Measurements from ENCODE around the gene MIS18BP1. TPM values are rescaled to one million over a fixed set of nuclear protein-coding genes. Genes with fewer than 3 reads are reported as not detected.
"Not testable (repeated sequence)": the region's sequence is repeated elsewhere in the genome, so short reads cannot be mapped to it uniquely, and the experiment has no call there.

MIS18BP1 gene
- total RNA-seq, 4 donors from 2014 or later = 26.5 to 44.9 (median 34.7) TPM

DNA sequence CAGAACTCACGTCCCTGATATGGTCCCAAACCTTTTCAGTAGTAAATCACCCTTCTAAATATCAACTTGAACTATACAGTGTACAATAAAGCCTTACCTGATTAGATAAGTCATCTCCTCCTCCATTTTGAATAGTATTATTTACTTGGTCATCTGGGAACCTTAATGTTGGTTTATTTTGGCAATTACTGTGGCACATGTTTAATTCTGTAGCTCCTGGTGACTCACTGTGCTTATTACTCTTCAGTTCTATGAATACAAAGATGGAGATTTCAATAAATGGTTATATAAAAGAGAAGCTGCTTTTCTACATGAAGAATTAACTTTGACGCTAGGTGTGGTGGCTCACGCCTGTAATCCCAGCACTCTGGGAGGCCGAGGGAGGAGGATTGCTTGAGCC lies 25.4 kb downstream of the MIS18BP1 start:
- intact Hi-C loops (cut with DNase I) = no loop called here
- H3K36me3 ChIP-seq = peaks cover 0 to 11% of the 10 kb centered on the region in 2 donors
- H3K4me3 ChIP-seq (replicated peaks in 1 of 3) = no peak overlapping the region
- TF ChIP-seq POLR2A (IDR thresholded peaks at IDR 0.05) = no peak
- TF ChIP-seq, protein P1, sequence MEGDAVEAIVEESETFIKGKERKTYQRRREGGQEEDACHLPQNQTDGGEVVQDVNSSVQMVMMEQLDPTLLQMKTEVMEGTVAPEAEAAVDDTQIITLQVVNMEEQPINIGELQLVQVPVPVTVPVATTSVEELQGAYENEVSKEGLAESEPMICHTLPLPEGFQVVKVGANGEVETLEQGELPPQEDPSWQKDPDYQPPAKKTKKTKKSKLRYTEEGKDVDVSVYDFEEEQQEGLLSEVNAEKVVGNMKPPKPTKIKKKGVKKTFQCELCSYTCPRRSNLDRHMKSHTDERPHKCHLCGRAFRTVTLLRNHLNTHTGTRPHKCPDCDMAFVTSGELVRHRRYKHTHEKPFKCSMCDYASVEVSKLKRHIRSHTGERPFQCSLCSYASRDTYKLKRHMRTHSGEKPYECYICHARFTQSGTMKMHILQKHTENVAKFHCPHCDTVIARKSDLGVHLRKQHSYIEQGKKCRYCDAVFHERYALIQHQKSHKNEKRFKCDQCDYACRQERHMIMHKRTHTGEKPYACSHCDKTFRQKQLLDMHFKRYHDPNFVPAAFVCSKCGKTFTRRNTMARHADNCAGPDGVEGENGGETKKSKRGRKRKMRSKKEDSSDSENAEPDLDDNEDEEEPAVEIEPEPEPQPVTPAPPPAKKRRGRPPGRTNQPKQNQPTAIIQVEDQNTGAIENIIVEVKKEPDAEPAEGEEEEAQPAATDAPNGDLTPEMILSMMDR (IDR thresholded peaks at IDR 0.05) = no peak
- H3K27ac ChIP-seq = no peak overlapping the region
- WGBS, 2 donors = 97 to 98% methylated on average over 4 of the region's 4 CpGs
- no peaks in the 10 kb centered on the region for H3K9me3 ChIP-seq
- no peaks in the 10 kb centered on the region for H3K4me1 ChIP-seq
- DNase-seq = no peak
- no peaks in the 10 kb centered on the region for H3K27me3 ChIP-seq

DNA sequence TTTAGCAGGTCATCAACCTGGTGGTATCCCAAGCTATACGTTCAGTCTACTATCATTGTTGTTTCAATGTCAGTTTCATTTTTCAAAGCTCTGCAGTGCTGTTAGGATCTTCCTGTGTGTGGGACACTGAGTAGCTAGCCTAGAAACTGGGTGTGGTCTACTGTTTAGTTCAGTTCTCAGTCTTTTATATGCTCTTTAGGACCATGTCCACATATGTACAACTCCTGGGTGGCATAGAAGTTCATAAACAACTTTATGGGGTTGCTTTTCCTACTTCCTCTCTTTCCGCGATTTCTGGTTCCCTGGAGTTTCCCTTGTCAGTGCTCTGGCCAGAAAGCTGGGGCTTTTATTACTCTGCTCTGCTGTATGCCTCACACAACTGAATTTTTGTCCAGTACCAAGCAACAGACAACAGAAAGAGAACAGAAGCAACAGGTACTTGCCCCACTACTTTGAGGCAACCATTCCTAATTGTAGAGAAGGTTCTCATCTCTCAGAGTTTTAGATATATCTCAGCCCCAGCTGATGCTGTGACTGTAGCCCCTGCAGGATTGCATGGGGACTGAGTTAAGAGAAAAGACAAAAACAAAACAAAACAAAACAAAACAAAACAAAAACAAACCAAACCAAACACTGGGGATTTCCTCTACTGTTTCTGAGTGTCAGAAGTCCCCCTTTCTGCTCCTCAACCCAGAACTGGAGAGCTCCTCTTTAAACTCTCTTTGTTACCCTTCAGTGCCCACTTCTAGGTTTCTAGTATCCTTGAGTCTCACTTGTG lies 30.3 kb downstream of the MIS18BP1 start:
- Histone ChIP-seq H3K27me3 (no peaks in the 10 kb centered on the region), H3K36me3 (peaks cover 0 to 6% of the 10 kb centered on the region in 2 donors), H3K9me3 (no peaks in the 10 kb centered on the region), H3K4me3 (replicated peaks in 1 of 3) (no peak overlapping the region), H3K4me1 (no peaks in the 10 kb centered on the region), H3K27ac (no peak overlapping the region)
- TF ChIP-seq, protein P1 (IDR thresholded peaks at IDR 0.05) = no peak
- DNase-seq = no peak
- 84 to 91% methylated on average over 3 of the region's 3 CpGs for WGBS, 2 donors
- intact Hi-C loops (cut with DNase I) = no loop called here

DNA sequence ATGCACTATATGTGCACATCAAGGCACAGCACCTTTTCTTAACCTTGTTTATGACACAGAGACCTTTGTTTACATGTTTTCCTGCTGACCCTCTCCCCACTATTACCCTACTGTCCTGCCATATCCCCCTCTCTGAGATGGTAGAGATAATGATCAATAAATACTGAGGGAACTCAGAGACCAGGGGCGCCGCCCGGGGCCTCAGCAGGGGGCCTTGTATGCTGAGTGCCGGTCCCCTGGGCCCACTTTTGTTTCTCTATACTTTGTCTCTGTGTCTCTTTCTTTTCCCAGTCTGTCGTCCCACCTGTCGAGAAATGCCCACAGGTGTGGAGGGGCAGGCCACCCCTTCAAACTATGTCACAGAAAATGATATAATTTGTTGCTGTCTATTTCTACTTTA lies 38.7 kb downstream of the MIS18BP1 start:
- H3K9me3 ChIP-seq; intact Hi-C loops (cut with DNase I); H3K4me1 ChIP-seq; DNase-seq; H3K36me3 ChIP-seq; H3K4me3 ChIP-seq (replicated peaks in 1 of 3); H3K27me3 ChIP-seq; H3K27ac ChIP-seq: not testable (repeated sequence)
- 94 to 96% methylated on average over 6 of the region's 6 CpGs for WGBS, 2 donors

DNA sequence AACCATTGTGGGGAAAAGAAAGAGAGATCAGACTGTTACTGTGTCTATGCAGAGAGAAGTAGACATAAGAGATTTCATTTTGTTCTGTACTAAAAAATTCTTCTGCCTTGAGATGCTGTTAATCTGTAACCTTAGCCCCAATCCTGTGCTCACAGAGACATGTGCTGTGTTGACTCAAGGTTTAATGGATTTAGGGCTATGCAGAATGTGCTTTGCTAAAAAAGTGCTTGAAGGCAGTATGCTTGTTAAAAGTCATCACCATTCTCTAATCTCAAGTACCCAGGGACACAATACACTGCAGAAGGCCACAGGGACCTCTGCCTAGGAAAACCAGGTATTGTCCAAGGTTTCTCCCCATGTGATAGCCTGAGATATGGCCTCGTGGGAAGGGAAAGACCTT lies 39.3 kb downstream of the MIS18BP1 start:
- H3K4me3 ChIP-seq (replicated peaks in 1 of 3); H3K27me3 ChIP-seq; H3K27ac ChIP-seq; H3K9me3 ChIP-seq; H3K36me3 ChIP-seq; DNase-seq; intact Hi-C loops (cut with DNase I); H3K4me1 ChIP-seq: not testable (repeated sequence)
- WGBS, 2 donors = 58 to 77% methylated on average over 1 of the region's 1 CpG

DNA sequence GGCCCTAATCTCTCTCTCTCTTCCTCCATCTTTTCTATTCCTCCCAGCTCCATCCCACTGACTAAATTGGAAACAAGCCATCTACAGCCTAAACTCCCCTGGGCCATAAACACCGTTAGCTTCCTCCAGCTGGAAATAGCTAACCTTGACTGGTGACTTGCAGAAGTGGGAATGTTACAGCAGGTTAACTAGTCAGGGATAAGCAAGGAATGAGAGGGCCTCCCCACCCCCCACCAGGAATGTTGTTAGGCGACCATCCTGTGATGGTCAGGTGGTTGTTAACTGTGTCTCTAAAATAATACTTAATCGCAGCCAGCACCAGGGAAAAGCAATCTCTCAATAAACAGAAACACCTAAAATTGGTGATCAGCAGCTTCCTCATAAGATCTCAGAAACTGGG lies 40.8 kb downstream of the MIS18BP1 start:
- peak in 1 of 2 donors; percentile 11 for DNase-seq
- 69 to 74% methylated on average over 3 of the region's 3 CpGs for WGBS, 2 donors
- intact Hi-C loops (cut with DNase I) = no loop called here
- Histone ChIP-seq H3K27ac (no peak overlapping the region), H3K36me3 (no peaks in the 10 kb centered on the region), H3K9me3 (no peaks in the 10 kb centered on the region), H3K4me1 (no peaks in the 10 kb centered on the region), H3K27me3 (no peaks in the 10 kb centered on the region), H3K4me3 (replicated peaks in 1 of 3) (no peak overlapping the region)
- TF ChIP-seq, protein P1 (IDR thresholded peaks at IDR 0.05) = no peak
- no peak for TF ChIP-seq POLR2A (IDR thresholded peaks at IDR 0.05)

DNA sequence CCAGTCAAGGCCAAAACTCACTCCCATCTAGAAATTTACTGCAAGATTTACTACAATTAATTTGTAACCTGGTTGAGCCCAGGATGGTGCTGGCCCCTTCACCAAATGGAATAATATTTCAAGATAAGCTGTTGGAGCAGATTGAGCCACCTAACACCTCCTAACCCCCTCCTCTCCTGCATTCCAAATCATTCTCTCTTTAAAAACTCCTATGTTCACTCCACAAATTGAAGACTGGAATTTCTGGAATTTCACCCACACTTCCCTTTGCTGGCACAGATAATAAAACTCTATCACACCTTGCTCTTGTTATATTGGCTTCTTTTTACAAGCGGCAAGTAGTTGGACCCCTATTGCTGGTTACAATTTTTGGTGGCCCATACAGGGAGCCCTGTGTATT lies 41.7 kb downstream of the MIS18BP1 start:
- H3K4me1 ChIP-seq = no peaks in the 10 kb centered on the region
- TF ChIP-seq POLR2A (IDR thresholded peaks at IDR 0.05) = no peak
- TF ChIP-seq, protein P1 (IDR thresholded peaks at IDR 0.05) = no peak
- H3K9me3 ChIP-seq = no peaks in the 10 kb centered on the region
- H3K27ac ChIP-seq = no peak overlapping the region
- 89 to 94% methylated on average over 1 of the region's 1 CpG for WGBS, 2 donors
- DNase-seq = no peak
- H3K27me3 ChIP-seq = no peaks in the 10 kb centered on the region
- H3K4me3 ChIP-seq (replicated peaks in 1 of 3) = no peak overlapping the region
- intact Hi-C loops (cut with DNase I) = no loop called here
- H3K36me3 ChIP-seq = peaks cover 0 to 5% of the 10 kb centered on the region in 2 donors
